HG03196 (cell line): ENCODE data around the gene SLC43A3.
"Not testable (repeated sequence)": the region's sequence is repeated elsewhere in the genome, so short reads cannot be mapped to it uniquely, and the experiment has no call there.

ENCODE experiments used
- ATAC-seq: cut with Tn5 transposase; IDR thresholded peaks from one replicate; pipeline ENCODE4 v1.9.1; 2021; ENCODE audit not compliant: unreplicated experiment

SLC43A3 gene

GRCh38 chr11:57460022-57460757 is 33.3 kb upstream of the SLC43A3 start, which contains the start of gene RTN4RL2:
RTN4RL2 (plus strand) TSS chr11:57460528; CDS start chr11:57460866, 338 bp downstream.
- ATAC-seq: no peak

DNA sequence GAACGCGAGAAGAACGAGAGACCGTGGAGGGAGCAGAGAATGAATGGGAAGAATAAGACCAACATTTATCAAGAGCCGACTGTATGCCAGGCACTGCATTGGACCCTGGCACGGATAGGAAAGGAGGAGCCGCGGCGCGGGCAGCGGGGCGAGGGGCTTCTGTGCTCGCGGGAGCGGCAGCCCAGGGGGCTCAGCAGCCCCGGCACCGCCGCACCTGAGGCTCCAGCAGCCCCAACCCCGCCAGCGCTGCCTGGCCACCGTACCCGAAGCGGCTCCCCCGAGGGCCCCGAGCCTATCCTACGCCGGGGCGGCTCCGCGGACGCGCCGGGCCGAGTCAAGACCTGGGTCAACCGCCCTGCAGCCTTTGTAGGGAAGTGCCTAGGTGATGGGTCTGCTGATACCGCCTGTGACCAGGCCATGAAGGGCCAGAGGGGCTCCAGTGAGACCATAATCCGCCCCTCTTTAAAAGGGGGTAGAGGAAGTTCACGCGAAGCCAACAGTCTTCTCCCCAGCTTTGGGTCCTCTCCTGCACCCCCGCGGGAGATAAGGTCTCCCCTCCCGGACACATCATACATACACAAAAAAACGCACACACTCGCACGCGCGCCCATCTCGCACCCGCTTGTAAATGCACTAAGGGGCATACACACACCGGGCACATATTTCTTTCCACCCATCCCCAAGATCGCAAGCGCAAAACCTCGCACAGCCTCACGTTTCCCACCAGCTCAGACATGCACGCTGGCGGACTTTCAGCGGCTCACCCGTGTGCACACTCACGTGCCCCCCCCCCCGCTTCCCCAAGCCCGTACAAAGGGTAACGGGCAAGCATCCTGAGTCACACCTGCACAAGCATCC is 32.5 kb upstream of the SLC43A3 start:
- ATAC-seq: no peak

DNA sequence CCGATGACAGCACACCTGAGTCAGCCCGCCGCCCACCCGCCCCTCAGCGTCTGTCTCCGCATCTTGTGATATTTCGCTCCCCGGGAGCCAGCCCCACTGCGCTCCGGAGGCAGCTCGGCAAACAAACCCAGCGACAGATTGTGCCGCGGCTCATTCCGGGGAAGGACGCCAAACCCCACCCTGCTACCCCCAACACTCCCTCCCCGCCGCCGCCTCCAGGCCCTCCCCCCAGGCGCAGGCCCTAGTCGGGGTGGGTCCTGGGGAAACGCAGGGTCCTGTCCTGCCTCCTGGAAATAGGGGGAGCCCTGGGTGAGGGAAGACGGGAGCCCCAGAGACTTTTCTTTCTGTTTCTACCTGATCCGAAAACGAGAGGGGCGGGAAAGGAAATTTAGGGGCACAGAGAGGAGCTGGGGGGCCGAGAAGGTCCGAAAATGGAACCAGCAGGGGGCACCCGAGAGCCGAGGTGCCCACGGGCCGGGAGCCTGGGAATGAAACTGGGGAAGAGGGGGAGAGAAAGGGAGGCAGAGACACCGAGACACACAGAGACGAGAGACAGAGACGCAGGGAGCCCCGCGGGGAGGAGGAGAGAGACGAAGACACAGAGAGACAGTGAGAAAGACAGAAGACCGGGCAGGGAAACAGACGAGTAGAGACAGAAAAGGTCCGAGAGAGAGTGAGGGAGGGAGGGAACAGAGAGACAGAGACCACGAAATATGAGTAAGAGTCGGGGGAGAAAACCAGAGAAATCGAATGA is 31.7 kb upstream of the SLC43A3 start:
- no peak for ATAC-seq

- no peak for ATAC-seq
Observed at GRCh38 chr11:57458060-57458409, 31.1 kb upstream of the SLC43A3 start.

DNA sequence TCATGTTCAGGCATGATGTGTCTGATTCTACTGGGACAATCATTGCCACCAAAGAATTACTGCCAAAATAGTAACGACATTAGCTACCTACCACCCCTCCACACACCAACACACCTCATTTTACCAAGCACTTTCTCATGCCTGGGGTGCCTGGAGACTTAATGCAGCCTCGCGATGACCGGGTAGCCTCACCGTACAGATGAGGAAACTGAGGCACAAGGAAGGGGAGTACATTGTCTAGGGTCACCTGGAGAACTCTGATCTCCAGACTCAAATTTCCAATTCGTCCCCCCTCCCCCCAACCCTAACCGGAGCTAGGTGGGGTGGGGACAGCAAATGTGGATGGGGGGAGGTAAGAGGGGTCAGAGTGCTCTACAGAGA is 30.7 kb upstream of the SLC43A3 start:
- ATAC-seq: peak; percentile 13

DNA sequence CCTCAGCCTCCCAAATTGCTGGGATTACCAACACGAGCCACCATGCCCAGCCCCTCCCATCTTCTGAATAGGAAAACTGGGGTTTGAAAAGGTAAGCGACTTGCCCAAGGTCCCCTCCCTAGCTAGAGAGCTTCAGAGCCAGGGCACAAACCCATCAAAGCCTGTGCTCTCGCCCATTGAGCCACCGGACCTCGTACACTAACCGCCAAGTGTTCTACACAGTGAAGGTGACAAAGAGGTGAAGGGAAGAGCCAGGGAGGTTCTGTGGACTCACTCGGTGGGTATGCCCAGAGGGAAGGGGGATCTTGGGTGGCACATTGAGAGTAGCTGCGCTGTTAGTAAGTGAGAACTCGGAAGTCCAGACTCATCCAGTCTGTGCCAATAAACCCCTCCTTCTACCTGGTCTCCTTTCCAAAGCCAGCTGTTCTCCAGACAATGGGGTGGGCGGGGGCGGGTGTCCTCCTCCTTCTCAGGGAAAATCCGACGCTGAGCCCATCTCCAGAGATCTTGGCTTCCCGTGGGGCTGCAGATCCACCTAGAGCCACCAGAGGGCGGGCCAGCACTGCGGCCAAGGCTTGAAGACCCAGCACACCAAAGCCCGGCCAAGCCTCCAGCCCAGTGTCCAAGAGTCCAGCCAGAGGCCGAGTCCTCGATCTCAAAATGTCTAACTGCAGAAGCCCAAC is 30.2 kb upstream of the SLC43A3 start:
- ATAC-seq: peak; percentile 58

- no peak for ATAC-seq
Observed at GRCh38 chr11:57453543-57454177, 26.7 kb upstream of the SLC43A3 start.

DNA sequence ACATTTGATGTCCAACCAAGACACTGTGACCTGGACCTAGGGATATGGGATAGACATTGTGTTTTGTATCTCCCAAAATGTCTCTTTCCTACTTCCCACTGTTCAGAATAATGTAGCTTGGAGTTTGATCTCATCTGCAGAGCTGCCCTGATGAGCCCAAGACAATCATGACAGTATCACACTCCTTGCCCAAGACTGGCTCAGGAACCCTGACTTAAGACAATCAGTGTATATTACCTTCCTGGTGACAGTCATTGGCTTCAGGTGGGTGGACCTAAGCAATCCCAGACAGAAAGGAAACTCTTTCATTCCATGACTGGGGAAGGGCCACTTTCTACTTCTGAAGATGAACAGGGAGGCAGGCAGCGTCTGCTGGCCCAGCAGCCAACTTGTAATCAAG is 19.1 kb upstream of the SLC43A3 start:
- ATAC-seq: no peak

GRCh38 chr11:57445122-57445394 is 18.1 kb upstream of the SLC43A3 start:
- ATAC-seq: not testable (repeated sequence)

GRCh38 chr11:57444362-57445121 is 17.6 kb upstream of the SLC43A3 start:
- no peak for ATAC-seq

- no peak for ATAC-seq
Observed at GRCh38 chr11:57440744-57441414, 14.0 kb upstream of the SLC43A3 start.

GRCh38 chr11:57439786-57440185 is 12.9 kb upstream of the SLC43A3 start:
- ATAC-seq: no peak

DNA sequence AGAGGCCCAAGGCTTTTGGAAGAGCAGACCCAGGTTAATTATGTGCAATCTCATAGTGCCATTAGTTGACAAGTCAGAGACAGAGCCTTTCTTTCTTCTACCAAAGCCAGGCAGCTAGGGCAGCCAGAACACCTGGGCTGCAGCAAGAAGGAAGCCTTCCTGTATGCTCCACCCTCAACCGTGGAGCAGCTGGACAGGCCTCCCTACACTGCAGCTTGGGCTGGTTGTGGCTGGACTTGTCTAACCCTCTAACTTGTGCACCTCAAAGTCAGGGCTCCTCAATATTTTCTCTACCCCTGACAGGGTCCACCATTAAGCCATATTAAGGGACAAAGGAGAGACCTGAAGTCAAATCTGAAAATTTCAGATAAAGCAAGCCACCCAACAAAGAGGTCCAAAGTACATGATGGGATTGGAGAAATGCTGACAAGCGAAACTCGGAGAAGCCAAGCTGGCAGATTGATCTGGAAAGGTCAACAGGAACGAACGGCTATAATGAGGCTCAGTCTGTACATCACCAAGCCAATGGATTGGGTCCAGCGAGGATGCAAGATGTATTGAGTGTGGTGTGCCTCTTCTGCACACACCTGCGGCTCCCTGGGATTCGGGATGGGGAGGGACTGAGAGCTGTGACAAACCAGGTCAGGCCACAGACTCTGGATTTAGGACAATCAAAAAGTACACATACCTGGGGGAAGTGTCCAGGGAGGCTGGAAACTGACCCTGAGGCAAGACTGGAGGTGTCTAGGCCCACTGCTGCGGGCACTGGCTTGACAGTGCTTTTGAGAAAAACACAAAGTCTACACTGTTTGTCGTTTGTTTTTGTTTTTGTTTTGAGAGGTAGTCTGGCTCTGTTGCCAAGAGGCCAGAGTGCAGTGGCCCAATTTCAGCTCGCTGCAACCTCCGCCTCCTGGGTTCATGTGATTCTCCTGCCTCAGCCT is 11.7 kb upstream of the SLC43A3 start:
- ATAC-seq: no peak

DNA sequence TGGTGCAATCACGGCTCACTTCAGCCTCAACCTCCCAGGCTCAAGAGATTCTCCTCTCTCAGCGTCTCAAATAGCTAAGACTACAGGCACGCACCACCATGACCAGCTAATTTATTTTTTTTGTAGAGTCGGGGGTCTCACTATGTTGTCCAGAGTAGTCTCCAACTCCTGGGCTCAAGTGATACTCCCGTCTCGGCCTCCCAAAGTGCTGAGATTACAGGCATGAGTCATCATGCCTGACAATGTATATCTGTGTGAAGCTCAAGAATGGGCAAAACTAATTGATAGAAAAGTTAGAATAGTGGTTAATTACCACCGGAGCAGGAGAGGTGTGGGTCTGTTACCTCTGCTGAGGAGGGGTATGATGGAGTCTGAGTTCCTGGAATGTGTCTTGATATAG is 9.1 kb upstream of the SLC43A3 start:
- no peak for ATAC-seq

DNA sequence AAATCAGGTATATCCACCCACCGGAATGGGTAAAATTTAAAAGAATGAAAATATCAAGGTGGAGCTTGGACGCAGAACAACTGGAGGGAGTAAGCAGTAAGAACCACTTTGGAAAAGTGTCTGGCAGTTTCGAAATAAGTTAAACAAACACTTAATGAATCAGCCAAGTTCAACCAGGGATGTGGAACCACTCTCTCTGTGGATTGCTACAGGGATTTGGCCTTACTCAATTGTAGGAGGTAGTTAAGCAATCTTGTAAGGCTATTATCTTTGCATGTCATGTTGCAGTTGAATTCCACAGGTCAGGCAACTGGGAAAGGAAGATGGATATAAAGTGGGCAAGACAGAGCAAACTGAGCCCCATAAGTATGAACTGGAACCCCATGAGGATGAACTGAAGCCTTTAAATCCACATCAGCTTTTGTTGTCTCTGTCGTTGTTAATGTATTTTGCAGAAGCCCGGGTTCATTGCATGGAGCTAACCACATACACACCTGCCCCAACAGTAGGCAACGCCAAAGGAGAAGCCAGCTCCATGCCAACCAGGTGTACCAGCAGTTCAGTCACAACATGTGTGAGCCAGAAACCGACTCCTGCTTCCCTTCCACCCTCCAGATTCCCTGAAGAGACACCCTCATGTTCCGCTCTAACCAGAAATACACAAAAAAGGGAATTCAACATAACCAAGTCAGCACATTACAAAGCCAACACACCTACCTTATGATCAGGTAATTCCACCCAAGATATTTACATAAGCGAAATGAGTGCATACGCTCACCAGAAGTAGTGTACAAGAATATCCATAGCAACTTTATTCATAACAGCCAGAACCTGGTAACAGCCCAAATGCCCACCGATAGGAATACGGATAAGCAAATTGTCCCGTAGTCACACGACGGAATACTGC is 8.0 kb upstream of the SLC43A3 start:
- no peak for ATAC-seq

- no peak for ATAC-seq
Observed at GRCh38 chr11:57432714-57433163, 5.8 kb upstream of the SLC43A3 start.

DNA sequence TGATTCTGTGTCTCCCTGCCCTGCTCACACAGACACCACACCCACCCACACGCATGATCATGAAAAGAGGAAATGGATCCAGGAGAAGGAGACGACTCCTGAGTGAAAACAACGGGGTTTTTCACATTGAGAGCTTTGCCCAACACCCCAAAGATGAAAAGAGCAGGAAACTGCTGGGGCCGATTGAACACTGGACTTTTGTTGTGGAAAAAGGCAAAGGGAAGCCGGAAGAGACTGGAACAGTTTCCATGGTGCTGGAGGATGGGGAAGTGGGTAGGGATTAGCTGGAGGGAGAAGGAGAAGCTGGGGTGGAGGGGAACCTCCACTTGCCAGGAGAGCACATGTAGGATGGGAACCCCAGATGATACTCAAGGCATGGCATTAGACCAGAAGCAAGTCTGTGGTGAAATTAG is 5.2 kb upstream of the SLC43A3 start:
- ATAC-seq: no peak
